ENCODE measurements around the gene MAGI1. TPM values are rescaled to one million over a fixed set of nuclear protein-coding genes. Genes with fewer than 3 reads are reported as not detected.
A peak's percentile ranks its signal among the peaks of the same experiment; 100 is the strongest.

The MAGI1 gene
- total RNA-seq, 1 experiment from 2014 or later: 38.6 TPM

DNA sequence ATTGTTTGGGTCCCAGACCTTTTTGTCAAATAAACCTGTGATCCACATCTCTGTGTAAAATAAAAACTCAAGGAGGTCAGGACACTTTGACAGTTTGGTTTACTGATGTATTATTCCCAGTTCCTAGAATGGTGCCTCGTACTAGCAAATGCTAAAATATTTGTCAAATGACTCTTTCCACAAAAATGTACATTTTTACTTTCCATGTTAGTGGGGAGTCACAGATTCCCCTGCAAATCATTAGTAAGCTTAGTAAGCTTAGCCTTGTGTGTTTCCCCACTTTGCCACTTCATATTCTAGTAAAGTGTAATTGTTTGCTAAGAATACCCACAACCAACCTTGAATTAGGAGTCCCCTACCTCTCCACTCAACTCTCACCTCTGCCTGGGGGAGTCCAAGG is 2.4 kb upstream of the MAGI1 start:
- Histone ChIP-seq H3K9me3 (ENCODE audit: control insufficient read depth in 1 of 2, insufficient read depth in 1 of 2, low read depth in 1 of 2, low read length in 2 of 2) (no peaks in the 10 kb centered on the region), H3K27me3 (ENCODE audit: insufficient read depth, low read length) (no peaks in the 10 kb centered on the region), H2AFZ (ENCODE audit: low read depth, low read length, poor library complexity, severe bottlenecking) (no peak overlapping the region), H3K27ac (ENCODE audit: low read depth, low read length) (no peak overlapping the region), H4K20me1 (ENCODE audit: insufficient read depth) (no peaks in the 10 kb centered on the region), H3K79me2 (ENCODE audit: insufficient read depth, low read length) (peaks cover 23% of the 10 kb centered on the region), H3K4me2 (ENCODE audit: low read length) (no peak overlapping the region), H3K9ac (ENCODE audit: low read length) (no peak overlapping the region), H3K4me3 (replicated peaks in 1 of 2; ENCODE audit: low read depth in 1 of 2, low read length in 2 of 2) (no peak overlapping the region), H3K36me3 (ENCODE audit: control insufficient read depth in 1 of 2, insufficient read depth in 2 of 2, low read length in 2 of 2) (no peaks in the 10 kb centered on the region), H3K9me2 (ENCODE audit: insufficient read depth) (no peaks in the 10 kb centered on the region), H3K4me1 (ENCODE audit: control insufficient read depth in 1 of 2, insufficient read depth in 2 of 2, low read length in 2 of 2) (peaks cover 14 to 24% of the 10 kb centered on the region in 2 experiments)
- TF ChIP-seq CBX3 (IDR thresholded peaks at IDR 0.05; ENCODE audit: low read depth) (no peak), YY1 (IDR thresholded peaks at IDR 0.05; ENCODE audit: extremely low read depth, insufficient replicate concordance, low read depth, low read length) (no peak), REST (IDR thresholded peaks at IDR 0.05; ENCODE audit: low read depth) (no peak), CEBPB (IDR thresholded peaks at IDR 0.05; ENCODE audit: low read depth) (no peak), EZH2phosphoT487 (IDR thresholded peaks at IDR 0.05; ENCODE audit: borderline replicate concordance) (no peak)
- BruUV-seq (replicated peaks): no TSS peak
- CTCF ChIA-PET: no interaction called here
- no peak for ATAC-seq
- intact Hi-C loops (cut with micrococcal nuclease): no loop called here
- POLR2A ChIA-PET: no interaction called here
- DNase-seq (ENCODE audit: low read depth, low spot score): no peak
- RAD21 ChIA-PET (ENCODE audit: low non-redundant PET in 1 of 2, low total read pairs in 2 of 2, uncharacterized antibody in 2 of 2, unreplicated experiment in 2 of 2): no interaction called here

DNA sequence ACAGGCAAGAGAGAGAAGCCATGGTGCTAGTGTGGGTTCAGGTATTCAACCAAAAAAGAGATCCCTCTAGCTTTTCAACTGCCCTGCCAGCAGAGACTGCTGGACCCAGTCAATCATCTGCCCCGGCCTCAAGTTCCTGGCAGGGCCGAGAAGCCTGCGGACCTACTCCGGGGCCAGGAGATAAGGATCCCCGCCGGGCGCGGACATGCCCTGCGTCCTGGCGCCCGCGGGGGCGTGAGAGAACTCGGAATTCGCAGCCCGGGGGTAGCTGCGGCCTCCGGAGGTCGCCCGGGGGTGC is 821 bp upstream of the MAGI1 start:
- H3K9me2 ChIP-seq (ENCODE audit: insufficient read depth): no peaks in the 10 kb centered on the region
- DNase-seq (ENCODE audit: low read depth, low spot score) (no peak), ATAC-seq (peak; percentile 20)
- ChIA-PET CTCF (no interaction called here), RAD21 (ENCODE audit: low non-redundant PET in 1 of 2, low total read pairs in 2 of 2, uncharacterized antibody in 2 of 2, unreplicated experiment in 2 of 2) (no interaction called here), POLR2A (no interaction called here)
- H4K20me1 ChIP-seq (ENCODE audit: insufficient read depth): no peaks in the 10 kb centered on the region
- H2AFZ ChIP-seq (ENCODE audit: low read depth, low read length, poor library complexity, severe bottlenecking): peak overlapping the region; percentile 13
- TSS peak; percentile 52 for BruUV-seq (replicated peaks)
- no peaks in the 10 kb centered on the region for H3K9me3 ChIP-seq (ENCODE audit: control insufficient read depth in 1 of 2, insufficient read depth in 1 of 2, low read depth in 1 of 2, low read length in 2 of 2)
- no peaks in the 10 kb centered on the region for H3K36me3 ChIP-seq (ENCODE audit: control insufficient read depth in 1 of 2, insufficient read depth in 2 of 2, low read length in 2 of 2)
- peak overlapping the region; percentile 81 for H3K9ac ChIP-seq (ENCODE audit: low read length)
- H3K4me3 ChIP-seq (replicated peaks in 1 of 2; ENCODE audit: low read depth in 1 of 2, low read length in 2 of 2): peak overlapping the region; percentile 81 to 91
- peaks cover 20 to 25% of the 10 kb centered on the region in 2 experiments for H3K4me1 ChIP-seq (ENCODE audit: control insufficient read depth in 1 of 2, insufficient read depth in 2 of 2, low read length in 2 of 2)
- H3K79me2 ChIP-seq (ENCODE audit: insufficient read depth, low read length): peaks cover 39% of the 10 kb centered on the region
- no peaks in the 10 kb centered on the region for H3K27me3 ChIP-seq (ENCODE audit: insufficient read depth, low read length)
- H3K27ac ChIP-seq (ENCODE audit: low read depth, low read length): peak overlapping the region; percentile 88
- H3K4me2 ChIP-seq (ENCODE audit: low read length): peak overlapping the region; percentile 91
- intact Hi-C loops (cut with micrococcal nuclease): loop anchor here (2.0 to 5.0 kb wide), 3 partner anchors 87 to 252 kb away; no protein-coding TSS in a partner anchor
- TF ChIP-seq ELF1 (IDR thresholded peaks at IDR 0.05; ENCODE audit: borderline replicate concordance, low read depth) (no peak), EZH2phosphoT487 (IDR thresholded peaks at IDR 0.05; ENCODE audit: borderline replicate concordance) (no peak), YY1 (IDR thresholded peaks at IDR 0.05; ENCODE audit: extremely low read depth, insufficient replicate concordance, low read depth, low read length) (no peak), EGR1 (IDR thresholded peaks at IDR 0.05; ENCODE audit: low read depth) (peak; percentile 89), SP1 (IDR thresholded peaks at IDR 0.05; ENCODE audit: low read depth) (no peak), TCF7L2 (IDR thresholded peaks at IDR 0.05; ENCODE audit: borderline replicate concordance, extremely low read depth, insufficient read depth, insufficient read length) (no peak), POLR2AphosphoS5 (IDR thresholded peaks at IDR 0.05; ENCODE audit: low read depth, low read length) (no peak), JUND (IDR thresholded peaks at IDR 0.05) (no peak), FOSL1 (IDR thresholded peaks at IDR 0.05; ENCODE audit: low read depth) (no peak), CBX3 (IDR thresholded peaks at IDR 0.05; ENCODE audit: low read depth) (no peak), SRF (IDR thresholded peaks at IDR 0.05; ENCODE audit: low read depth) (no peak), ZNF274 (IDR thresholded peaks at IDR 0.05; ENCODE audit: low read depth, low read length) (no peak)
- TF ChIP-seq, protein P1, sequence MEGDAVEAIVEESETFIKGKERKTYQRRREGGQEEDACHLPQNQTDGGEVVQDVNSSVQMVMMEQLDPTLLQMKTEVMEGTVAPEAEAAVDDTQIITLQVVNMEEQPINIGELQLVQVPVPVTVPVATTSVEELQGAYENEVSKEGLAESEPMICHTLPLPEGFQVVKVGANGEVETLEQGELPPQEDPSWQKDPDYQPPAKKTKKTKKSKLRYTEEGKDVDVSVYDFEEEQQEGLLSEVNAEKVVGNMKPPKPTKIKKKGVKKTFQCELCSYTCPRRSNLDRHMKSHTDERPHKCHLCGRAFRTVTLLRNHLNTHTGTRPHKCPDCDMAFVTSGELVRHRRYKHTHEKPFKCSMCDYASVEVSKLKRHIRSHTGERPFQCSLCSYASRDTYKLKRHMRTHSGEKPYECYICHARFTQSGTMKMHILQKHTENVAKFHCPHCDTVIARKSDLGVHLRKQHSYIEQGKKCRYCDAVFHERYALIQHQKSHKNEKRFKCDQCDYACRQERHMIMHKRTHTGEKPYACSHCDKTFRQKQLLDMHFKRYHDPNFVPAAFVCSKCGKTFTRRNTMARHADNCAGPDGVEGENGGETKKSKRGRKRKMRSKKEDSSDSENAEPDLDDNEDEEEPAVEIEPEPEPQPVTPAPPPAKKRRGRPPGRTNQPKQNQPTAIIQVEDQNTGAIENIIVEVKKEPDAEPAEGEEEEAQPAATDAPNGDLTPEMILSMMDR (IDR thresholded peaks at IDR 0.05 in 2 of 3, conservative IDR thresholded peaks at IDR 0.05 in 1 of 3; ENCODE audit: borderline replicate concordance in 1 of 3, insufficient read depth in 1 of 3, low read depth in 2 of 3, low read length in 2 of 3): no peak; a peak in 1 of 6 replicates
- TF ChIP-seq, protein P2, sequence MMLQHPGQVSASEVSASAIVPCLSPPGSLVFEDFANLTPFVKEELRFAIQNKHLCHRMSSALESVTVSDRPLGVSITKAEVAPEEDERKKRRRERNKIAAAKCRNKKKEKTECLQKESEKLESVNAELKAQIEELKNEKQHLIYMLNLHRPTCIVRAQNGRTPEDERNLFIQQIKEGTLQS (IDR thresholded peaks at IDR 0.05): no peak
